ENCODE results near the gene NRP2. TPM values are rescaled to one million over a fixed set of nuclear protein-coding genes. Genes with fewer than 3 reads are reported as not detected.

Gene NRP2
- total RNA-seq, 5 donors from 2014 or later (not counting 1 experiment from before 2014, with no cell fraction given): 0.85 to 1.1 (median 0.93) TPM; not detected in 2

DNA sequence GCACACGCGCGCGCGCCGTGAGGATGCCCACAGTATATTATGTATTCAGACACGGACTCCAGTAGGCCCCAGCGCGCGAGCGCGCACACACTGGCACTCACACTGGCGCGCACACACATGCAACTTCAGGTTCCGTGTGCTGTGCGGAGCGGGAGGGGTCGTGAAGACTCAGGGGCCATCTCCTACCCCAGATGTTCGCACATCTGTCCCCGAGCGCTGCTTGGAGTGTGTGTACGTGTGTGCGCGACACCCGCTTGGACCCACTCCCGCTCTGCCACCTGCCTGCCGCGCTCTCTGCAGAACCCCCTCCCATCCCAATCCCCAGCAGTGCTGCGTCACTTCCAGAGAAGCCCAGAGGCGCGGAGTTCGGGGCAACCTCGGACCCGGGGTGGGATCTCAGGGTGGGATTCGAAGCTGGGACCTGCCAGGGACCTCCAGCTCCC is 2.6 kb downstream of the NRP2 start:
- no peaks in the 10 kb centered on the region for H3K36me3 ChIP-seq (ENCODE audit: control insufficient read depth in 2 of 2, extremely low read depth in 1 of 2, insufficient read depth in 1 of 2, low read length in 1 of 2)
- H3K36me3 Mint-ChIP-seq: no peaks in the 10 kb centered on the region
- no peak for ATAC-seq (replicated peaks in 1 of 4)
- no peak overlapping the region for H3K27ac ChIP-seq (ENCODE audit: low read length)
- H3K4me1 Mint-ChIP-seq: peaks cover 18 to 44% (median 30%) of the 10 kb centered on the region in 3 donors
- peaks cover 6 to 67% of the 10 kb centered on the region in 2 experiments for H3K27me3 ChIP-seq (replicated peaks in 1 of 2; ENCODE audit: control insufficient read depth in 2 of 2, extremely low read depth in 1 of 2, insufficient read depth in 2 of 2, low read length in 1 of 2)
- H3K4me3 ChIP-seq (ENCODE audit: control insufficient read depth in 1 of 2, extremely low read depth in 1 of 2, low read length in 1 of 2): no peak overlapping the region
- H3K27me3 Mint-ChIP-seq: peaks cover 59 to 71% of the 10 kb centered on the region in 2 donors
- no peak for DNase-seq
- CTCF ChIA-PET: interaction anchor here (0.5 to 1.3 kb wide), 2 partner anchors 9 to 1660 kb away, joined by 3 to 4 read pairs; no protein-coding TSS in a partner anchor
- WGBS (ENCODE audit: insufficient coverage): 25% methylated on average over 27 of the region's 35 CpGs
- no peaks in the 10 kb centered on the region for H3K9me3 ChIP-seq
- no peak overlapping the region for H3K27ac Mint-ChIP-seq
- H3K4me1 ChIP-seq (ENCODE audit: control insufficient read depth in 1 of 2, extremely low read depth in 1 of 2, insufficient read depth in 2 of 2, low read length in 2 of 2): peaks cover 3 to 31% of the 10 kb centered on the region in 2 experiments
- H3K9me3 Mint-ChIP-seq: no peaks in the 10 kb centered on the region
- POLR2A ChIA-PET: no interaction called here
- peak overlapping the region; percentile 17 to 78 (median 31) for H3K4me3 Mint-ChIP-seq

DNA sequence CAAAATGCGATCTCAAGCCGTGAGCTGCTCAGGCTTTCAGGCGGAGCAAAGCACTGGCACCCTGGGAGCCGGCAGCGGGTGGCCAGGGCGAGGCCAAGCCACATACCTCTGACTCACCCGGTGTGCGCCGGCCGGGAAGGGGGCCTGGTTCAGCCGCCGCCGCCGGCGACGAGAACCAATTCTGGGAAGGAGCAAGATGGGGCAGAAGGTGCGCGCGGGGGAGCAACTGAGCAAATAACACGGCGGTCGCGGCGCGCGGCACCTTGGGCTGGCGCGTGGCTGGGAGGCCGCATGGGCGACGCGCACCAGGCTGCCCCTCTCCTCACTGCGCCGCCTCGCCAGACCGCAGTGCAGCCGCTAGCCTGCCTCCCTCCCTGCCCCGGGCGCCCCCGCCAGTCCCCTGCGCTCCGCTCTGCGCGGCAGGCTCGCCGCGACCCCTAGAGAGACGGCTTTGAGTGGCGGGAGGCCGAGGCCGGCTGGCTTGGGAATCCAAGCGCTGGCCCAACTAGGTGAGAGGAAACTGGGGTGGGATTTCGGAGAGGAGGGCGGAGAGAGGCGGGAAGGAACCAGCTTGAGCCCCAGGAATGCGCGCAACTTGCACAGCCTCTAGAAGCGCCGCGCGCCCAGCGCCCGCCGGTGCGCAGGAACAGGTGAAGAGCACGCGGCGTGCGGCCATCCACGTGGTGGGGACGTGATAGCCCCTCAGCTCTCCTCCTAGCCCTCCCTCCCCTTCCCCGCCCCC is 3.2 kb downstream of the NRP2 start:
- WGBS (ENCODE audit: insufficient coverage): 2% methylated on average over 69 of the region's 72 CpGs
- ATAC-seq (replicated peaks in 1 of 4) (no peak), DNase-seq (no peak)
- Histone ChIP-seq H3K36me3 (ENCODE audit: control insufficient read depth in 2 of 2, extremely low read depth in 1 of 2, insufficient read depth in 1 of 2, low read length in 1 of 2) (no peaks in the 10 kb centered on the region), H3K27me3 (replicated peaks in 1 of 2; ENCODE audit: control insufficient read depth in 2 of 2, extremely low read depth in 1 of 2, insufficient read depth in 2 of 2, low read length in 1 of 2) (peaks cover 6 to 61% of the 10 kb centered on the region in 2 experiments), H3K4me3 (ENCODE audit: control insufficient read depth in 1 of 2, extremely low read depth in 1 of 2, low read length in 1 of 2) (peak overlapping the region in 1 of 2 donors; percentile 40), H3K27ac (ENCODE audit: low read length) (no peak overlapping the region), H3K4me1 (ENCODE audit: control insufficient read depth in 1 of 2, extremely low read depth in 1 of 2, insufficient read depth in 2 of 2, low read length in 2 of 2) (peaks cover 3 to 31% of the 10 kb centered on the region in 2 experiments), H3K9me3 (no peaks in the 10 kb centered on the region)
- ChIA-PET CTCF (interaction anchor here (0.5 to 1.3 kb wide), 2 partner anchors 10 to 1661 kb away, joined by 3 to 4 read pairs; no protein-coding TSS in a partner anchor), POLR2A (no interaction called here)
- Mint-ChIP-seq H3K4me3 (peak overlapping the region; percentile 53 to 78 (median 59)), H3K27me3 (peaks cover 57 to 66% of the 10 kb centered on the region in 2 donors), H3K36me3 (no peaks in the 10 kb centered on the region), H3K4me1 (peaks cover 18 to 42% (median 30%) of the 10 kb centered on the region in 3 donors), H3K27ac (no peak overlapping the region), H3K9me3 (no peaks in the 10 kb centered on the region)

DNA sequence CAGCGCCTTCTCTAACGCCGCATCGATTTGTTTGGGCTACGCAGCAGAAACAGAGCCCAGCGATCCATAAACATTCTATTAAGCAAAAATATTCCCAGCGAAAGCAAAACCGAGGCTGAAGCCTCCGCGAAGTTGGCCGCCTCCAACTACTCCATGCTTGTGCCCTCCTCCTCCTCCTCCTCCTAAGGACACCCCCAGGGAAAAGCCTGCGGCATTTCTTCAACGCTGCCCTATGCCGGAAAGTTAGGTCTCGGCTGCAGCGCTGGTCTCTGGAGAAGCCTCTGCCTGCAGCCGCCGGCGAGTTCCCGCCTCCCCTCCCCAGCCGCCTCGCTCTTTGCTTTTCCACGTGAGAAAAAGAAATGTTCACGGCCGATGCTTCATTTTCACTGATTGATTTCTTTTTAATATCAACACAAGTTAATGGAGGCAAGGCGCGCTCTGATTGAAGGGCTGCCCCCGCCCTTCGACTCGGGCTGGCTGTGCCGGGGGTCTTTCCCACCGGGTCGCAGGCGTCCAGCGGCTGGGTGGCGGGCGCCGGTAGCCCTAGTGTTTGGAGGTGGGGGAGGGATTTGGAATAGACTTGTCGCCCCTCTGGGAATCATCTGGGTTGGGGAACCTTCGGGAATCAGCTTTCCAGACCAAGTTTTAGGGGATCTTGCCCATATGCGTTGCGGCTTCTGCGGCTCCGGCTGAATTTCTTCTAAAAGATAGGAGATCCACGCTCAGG is 3.9 kb downstream of the NRP2 start:
- 3% methylated on average over 38 of the region's 45 CpGs for WGBS (ENCODE audit: insufficient coverage)
- Mint-ChIP-seq H3K4me3 (peak overlapping the region; percentile 53 to 78 (median 59)), H3K27me3 (peaks cover 52 to 63% of the 10 kb centered on the region in 2 donors), H3K9me3 (no peaks in the 10 kb centered on the region), H3K36me3 (no peaks in the 10 kb centered on the region), H3K27ac (no peak overlapping the region), H3K4me1 (peaks cover 17 to 42% (median 30%) of the 10 kb centered on the region in 3 donors)
- ChIA-PET CTCF (no interaction called here), POLR2A (no interaction called here)
- Histone ChIP-seq H3K9me3 (no peaks in the 10 kb centered on the region), H3K27me3 (replicated peaks in 1 of 2; ENCODE audit: control insufficient read depth in 2 of 2, extremely low read depth in 1 of 2, insufficient read depth in 2 of 2, low read length in 1 of 2) (peaks cover 6 to 56% of the 10 kb centered on the region in 2 experiments), H3K4me1 (ENCODE audit: control insufficient read depth in 1 of 2, extremely low read depth in 1 of 2, insufficient read depth in 2 of 2, low read length in 2 of 2) (peaks cover 3 to 31% of the 10 kb centered on the region in 2 experiments), H3K27ac (ENCODE audit: low read length) (no peak overlapping the region), H3K36me3 (ENCODE audit: control insufficient read depth in 2 of 2, extremely low read depth in 1 of 2, insufficient read depth in 1 of 2, low read length in 1 of 2) (no peaks in the 10 kb centered on the region), H3K4me3 (ENCODE audit: control insufficient read depth in 1 of 2, extremely low read depth in 1 of 2, low read length in 1 of 2) (peak overlapping the region in 1 of 2 donors; percentile 62)
- ATAC-seq (replicated peaks in 1 of 4): no peak
- no peak for DNase-seq

DNA sequence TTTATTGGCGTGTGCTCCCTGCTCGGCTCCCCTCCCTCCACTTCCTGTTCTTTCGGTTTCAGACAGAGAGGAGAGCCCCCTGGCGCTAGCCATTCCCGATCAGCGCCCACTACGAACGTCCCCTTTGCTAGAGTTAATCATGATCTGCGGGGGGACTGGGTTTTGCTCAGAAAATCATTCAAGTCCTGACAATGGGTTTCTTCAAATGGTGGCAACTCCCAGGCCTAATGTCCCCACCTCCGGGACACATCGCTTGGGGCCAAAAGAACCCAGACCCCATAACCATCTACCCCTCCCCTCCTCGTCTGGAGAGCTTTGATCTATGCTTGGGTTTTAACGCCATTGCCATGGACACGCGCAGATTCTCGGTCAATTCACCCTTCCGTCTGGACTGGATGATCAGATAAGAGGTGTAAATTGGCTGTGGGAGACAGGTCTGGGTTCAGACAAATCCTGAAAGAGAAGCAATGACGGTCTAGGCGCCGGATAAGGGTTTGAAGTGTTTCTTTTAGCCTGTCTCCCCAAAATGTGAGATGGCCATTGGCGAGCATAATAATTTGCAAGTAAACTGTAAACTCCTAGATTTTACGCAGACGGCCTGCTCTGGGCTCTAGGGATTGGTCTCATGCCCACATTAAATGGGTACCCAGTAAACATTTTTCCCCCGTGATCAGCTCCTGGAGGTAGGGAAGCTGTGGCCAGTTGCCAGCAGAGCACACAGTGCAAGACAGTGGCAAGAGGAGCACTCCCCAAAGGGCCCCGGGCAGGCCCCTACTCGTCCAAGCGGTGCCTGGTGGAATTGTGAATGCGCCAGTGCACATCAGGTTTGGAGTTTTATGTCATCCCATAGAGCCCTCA is 4.7 kb downstream of the NRP2 start:
- H3K27ac Mint-ChIP-seq: no peak overlapping the region
- H3K9me3 Mint-ChIP-seq: no peaks in the 10 kb centered on the region
- 63% methylated on average over 19 of the region's 28 CpGs for WGBS (ENCODE audit: insufficient coverage)
- no peaks in the 10 kb centered on the region for H3K9me3 ChIP-seq
- DNase-seq: no peak
- ChIA-PET POLR2A (no interaction called here), CTCF (no interaction called here)
- H3K27me3 Mint-ChIP-seq: peaks cover 46 to 57% of the 10 kb centered on the region in 2 donors
- no peak overlapping the region for H3K27ac ChIP-seq (ENCODE audit: low read length)
- peaks cover 6 to 52% of the 10 kb centered on the region in 2 experiments for H3K27me3 ChIP-seq (replicated peaks in 1 of 2; ENCODE audit: control insufficient read depth in 2 of 2, extremely low read depth in 1 of 2, insufficient read depth in 2 of 2, low read length in 1 of 2)
- H3K4me3 Mint-ChIP-seq: peak overlapping the region in 1 of 3 donors; percentile 78
- no peak for ATAC-seq (replicated peaks in 1 of 4)
- peak overlapping the region in 1 of 2 donors; percentile 62 for H3K4me3 ChIP-seq (ENCODE audit: control insufficient read depth in 1 of 2, extremely low read depth in 1 of 2, low read length in 1 of 2)
- peaks cover 0 to 27% of the 10 kb centered on the region in 2 experiments for H3K4me1 ChIP-seq (ENCODE audit: control insufficient read depth in 1 of 2, extremely low read depth in 1 of 2, insufficient read depth in 2 of 2, low read length in 2 of 2)
- H3K36me3 ChIP-seq (ENCODE audit: control insufficient read depth in 2 of 2, extremely low read depth in 1 of 2, insufficient read depth in 1 of 2, low read length in 1 of 2): no peaks in the 10 kb centered on the region
- peaks cover 10 to 36% (median 24%) of the 10 kb centered on the region in 3 donors for H3K4me1 Mint-ChIP-seq
- H3K36me3 Mint-ChIP-seq: no peaks in the 10 kb centered on the region

DNA sequence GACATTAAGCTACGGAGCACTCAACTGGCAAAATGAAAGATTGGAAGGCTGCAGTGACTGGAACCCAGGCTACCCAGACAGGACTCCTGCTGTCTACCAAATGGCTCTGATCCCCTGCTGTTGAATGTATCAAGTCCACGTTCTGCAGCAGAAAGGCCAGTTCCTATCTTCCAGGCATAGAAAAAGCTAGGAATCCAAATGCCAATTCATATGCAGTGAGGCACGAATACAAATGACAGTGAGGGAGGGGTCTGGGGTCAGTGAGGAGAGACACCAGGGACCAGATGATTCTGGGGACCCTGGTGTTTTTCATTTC is 5.3 kb downstream of the NRP2 start:
- H3K4me3 ChIP-seq (ENCODE audit: control insufficient read depth in 1 of 2, extremely low read depth in 1 of 2, low read length in 1 of 2): no peak overlapping the region
- ATAC-seq (replicated peaks in 1 of 4) (no peak), DNase-seq (no peak)
- peaks cover 0 to 23% of the 10 kb centered on the region in 2 experiments for H3K4me1 ChIP-seq (ENCODE audit: control insufficient read depth in 1 of 2, extremely low read depth in 1 of 2, insufficient read depth in 2 of 2, low read length in 2 of 2)
- H3K9me3 ChIP-seq: no peaks in the 10 kb centered on the region
- H3K27me3 ChIP-seq (replicated peaks in 1 of 2; ENCODE audit: control insufficient read depth in 2 of 2, extremely low read depth in 1 of 2, insufficient read depth in 2 of 2, low read length in 1 of 2): peaks cover 6 to 47% of the 10 kb centered on the region in 2 experiments
- H3K27ac ChIP-seq (ENCODE audit: low read length): no peak overlapping the region
- Mint-ChIP-seq H3K27me3 (peaks cover 46 to 55% of the 10 kb centered on the region in 2 donors), H3K36me3 (no peaks in the 10 kb centered on the region), H3K4me3 (no peak overlapping the region), H3K4me1 (peaks cover 5 to 36% (median 24%) of the 10 kb centered on the region in 3 donors), H3K27ac (no peak overlapping the region), H3K9me3 (no peaks in the 10 kb centered on the region)
- WGBS (ENCODE audit: insufficient coverage): 75% methylated on average over 1 of the region's 3 CpGs
- ChIA-PET CTCF (interaction anchor here in 1 of 2 donors (1.5 kb wide), 1 partner anchor 9 kb away, joined by 5 read pairs; no protein-coding TSS in a partner anchor), POLR2A (no interaction called here)
- H3K36me3 ChIP-seq (ENCODE audit: control insufficient read depth in 2 of 2, extremely low read depth in 1 of 2, insufficient read depth in 1 of 2, low read length in 1 of 2): no peaks in the 10 kb centered on the region

Data from T-cell (primary cell).